HG02885 (cell line): ENCODE results near the gene OSMR.

Experiments used
- ATAC-seq: cut with Tn5 transposase; IDR thresholded peaks from one replicate; pipeline ENCODE4 v1.9.1; 2021; ENCODE audit warnings: mild to moderate bottlenecking; ENCODE audit not compliant: unreplicated experiment, poor library complexity

OSMR gene

DNA sequence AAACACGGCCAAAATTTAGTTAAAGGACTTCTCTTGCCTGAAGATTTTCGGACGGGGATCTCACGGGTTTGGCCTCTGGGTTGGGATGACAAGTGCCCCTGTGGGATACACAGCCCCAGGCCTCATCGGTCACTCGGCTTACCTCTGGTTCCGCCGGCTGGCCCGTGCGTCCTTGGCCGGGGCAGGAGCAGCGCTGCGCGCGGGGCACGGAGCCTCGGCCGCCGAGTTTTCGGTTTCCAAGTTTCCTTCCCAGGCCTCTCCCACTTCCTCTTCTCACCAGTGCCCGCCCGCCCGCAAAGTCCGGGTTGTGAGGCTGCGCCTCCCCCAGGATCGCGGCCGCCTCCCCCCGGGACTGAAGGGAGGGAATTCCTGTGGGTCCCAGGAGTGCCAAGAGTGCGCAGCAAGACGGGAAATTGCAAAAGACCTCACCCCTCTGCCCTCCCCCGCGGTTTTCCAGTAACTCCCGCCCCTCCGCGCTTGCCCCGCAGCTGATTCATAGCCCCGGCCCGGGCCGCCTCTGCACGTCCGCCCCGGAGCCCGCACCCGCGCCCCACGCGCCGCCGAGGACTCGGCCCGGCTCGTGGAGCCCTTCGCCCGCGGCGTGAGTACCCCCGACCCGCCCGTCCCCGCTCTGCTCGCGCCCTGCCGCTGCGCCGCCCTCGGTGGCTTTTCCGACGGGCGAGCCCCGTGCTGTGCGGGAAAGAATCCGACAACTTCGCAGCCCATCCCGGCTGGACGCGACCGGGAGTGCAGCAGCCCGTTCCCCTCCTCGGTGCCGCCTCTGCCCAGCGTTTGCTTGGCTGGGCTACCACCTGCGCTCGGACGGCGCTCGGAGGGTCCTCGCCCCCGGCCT is at the start of gene OSMR:
OSMR (plus strand) TSS at position 487 of the 853 bp plus-strand sequence. CDS start 23,033 bp downstream, outside the sequence.
- no peak for ATAC-seq

DNA sequence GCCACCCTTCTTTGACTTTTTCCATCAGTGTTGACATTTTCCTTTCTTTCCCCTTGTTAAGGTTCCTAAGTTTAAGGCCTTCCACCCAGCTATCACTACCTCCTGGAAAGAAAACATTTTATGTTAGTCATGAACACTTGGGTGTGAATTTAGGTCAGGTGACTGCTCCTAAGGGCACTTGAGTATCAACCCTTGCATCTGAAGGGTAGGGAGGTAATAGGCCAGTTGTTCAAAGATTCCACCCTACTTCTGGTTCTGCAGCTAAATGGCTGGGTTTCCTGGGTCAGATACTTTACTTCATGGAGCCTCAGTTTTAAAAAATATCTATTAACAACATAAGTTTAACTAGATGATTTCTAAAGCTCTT is 49.1 kb upstream of the OSMR start:
- ATAC-seq, result no peak

DNA sequence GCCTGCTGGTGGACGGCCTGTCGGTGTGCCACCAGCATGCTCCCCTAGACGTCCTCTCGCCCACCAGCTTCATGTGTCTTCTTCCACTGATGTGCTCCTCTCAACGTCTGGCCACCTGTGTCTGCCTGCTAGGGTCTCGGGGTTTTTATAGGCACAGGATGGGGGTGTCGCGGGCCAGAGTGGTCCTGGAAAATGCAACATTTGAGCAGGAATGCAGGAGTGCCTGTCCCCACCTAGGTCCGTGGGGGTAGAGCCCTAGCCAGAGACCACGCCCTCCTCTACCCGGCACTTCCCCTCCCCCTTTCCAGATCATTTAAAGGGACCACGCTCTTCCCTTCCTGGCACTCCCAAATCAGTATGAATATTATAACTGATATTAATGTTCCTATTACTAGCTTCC is 48.0 kb upstream of the OSMR start:
- no peak for ATAC-seq

DNA sequence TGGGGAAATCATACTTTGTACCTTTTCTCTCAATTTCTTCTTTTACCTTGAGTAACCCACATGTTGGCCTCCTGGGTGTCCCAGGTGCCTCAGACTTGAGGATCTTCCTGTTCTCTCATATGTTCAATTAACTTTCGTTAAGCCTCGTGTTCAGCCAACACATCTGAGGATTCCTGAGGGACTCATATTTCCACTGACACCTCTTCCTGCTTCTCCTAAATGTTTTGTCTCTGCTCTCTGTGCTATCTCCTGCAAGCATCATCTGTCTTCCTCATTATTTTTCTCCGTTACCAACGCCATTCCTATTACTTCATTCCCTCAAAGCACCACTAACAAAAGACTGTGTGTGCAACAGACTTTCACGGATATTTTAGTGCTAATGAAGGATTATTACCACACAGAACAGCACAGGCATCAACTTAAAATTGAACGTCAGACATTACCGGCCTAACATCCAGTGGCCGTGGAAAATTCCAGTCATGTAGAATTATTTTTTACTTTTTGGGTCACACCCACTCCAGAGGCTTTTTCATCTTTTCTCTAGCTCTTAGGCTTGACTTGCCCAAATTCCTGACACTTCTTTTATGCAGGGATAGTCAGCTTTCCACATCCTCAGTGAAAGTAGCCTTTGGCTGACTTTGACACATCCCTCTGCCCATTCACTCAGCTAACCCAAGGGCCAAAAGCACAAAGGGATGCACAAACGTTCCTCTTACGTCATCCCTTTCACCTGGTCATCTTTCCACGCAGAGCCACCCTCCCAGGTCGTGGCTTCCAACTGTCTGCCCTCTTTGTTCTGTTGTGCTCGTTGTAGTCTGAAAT is 46.0 kb upstream of the OSMR start:
- ATAC-seq, result no peak

DNA sequence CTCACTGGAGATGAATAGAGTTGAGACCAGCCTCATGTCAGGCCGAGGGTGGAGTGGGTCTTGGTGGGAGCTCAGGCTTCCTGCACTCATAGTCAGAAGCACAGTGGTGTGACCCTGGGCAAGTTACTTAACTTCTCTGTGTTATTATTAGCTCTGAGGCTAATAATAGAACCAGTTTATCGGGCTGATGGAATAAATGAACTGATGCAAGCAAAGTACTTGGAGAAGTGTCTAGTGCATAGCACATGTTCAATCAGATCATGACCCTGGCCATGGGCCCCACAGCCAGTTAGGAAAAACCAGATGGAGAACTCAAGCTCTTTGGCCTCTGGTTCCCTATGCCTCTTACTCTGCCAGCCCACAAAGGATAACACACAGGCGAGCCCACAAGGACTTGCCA is 45.3 kb upstream of the OSMR start:
- ATAC-seq, result no peak

DNA sequence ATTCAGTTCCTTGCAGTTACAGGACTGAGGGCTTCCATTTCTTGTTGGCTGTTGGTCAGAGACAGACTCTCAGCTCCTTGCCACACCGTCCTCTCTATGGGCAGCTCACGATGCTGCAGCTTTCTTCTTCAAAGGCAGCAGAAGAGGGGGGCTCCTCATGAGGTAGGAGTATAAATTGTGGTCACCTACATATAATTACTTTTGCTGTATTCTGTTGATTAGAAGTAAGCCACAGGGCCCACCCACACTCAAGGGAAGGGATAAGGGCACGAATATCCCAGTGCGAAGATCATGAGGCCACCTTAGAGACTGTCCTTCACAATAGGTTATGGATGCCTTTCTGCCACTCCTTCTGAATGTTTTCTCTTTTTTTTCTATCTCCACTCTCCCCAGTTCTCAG is 43.7 kb upstream of the OSMR start:
- ATAC-seq, result no peak

DNA sequence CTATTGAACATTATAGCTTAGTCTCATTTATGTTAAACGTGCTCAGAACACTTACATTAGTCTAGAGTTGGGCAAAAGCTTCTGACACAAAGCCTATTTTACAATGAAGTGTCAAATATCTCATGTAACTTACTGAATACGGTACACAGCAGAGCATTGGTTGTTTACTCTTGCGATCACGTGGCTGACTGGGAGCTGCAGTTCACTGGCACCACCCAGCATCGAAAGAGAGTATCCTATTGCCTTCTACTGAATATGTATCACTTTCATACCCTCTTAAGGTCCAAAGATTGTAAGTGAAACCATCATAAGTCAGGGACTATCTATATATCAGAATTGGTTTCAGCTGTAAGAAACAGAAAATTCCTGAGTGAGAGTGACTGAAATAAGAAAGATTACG is 42.6 kb upstream of the OSMR start:
- ATAC-seq, result no peak

DNA sequence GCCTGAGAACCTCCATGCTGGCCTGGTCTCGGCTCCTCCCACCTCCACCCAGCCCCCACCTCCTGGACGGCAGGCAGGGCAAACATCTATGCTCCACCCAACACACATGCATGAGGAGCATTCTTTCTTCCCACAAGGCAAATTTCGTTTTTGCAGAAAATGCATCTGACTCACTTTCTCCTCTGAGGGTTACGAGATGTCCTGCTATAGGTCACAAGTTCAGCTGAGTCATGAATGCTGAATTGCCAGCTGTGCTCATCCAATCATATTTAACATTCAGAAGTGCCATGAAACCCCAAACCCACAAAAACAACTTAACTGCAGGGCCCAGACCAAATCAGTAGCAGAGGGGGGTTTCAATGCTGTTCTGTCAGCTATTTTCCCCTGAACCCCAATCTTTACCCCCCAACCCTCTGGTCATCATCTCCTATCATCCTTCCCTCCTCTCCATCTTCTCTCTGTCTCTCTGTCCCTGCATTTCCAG is 39.0 kb upstream of the OSMR start:
- ATAC-seq, result no peak

DNA sequence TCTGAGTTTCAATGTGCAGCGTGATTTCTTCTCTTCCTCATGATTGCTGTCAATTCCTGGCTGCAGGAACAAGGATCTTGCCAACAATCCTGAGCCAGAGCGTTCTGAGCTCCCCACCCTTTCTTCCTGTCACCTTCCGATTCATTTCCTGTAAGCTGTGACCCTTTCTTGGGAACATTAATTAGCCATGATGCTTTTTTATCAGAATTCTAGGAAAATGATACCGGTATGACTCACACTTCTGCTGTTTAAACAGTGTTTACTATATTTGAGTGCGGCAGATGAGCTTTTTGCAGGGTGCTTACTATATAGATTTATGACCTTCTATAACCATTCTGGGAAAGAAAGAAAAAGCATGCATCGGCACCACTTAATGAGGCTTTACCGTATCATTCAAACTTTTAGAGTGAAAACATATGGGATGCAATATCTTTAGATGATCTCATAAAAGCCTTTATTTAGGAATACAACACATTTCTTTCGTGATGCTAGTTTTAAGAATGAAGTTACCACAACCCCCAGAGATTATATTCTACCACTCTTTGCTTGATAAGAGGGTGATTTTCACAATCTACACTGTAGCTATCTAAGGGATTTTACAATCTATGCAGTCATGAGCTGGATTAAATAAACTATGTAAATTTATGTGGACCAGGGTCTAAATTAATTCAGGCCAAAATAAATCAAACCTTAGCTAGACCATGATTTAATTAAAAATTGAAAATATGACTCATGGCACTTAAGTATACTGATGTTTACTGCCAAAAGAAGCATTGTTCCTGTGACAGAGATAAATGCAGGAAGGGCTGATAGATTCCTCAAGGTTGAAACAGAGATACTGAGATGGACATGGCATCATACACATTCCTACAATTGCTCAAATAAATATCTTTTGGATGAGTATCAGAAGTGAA is 38.0 kb upstream of the OSMR start:
- no peak for ATAC-seq

DNA sequence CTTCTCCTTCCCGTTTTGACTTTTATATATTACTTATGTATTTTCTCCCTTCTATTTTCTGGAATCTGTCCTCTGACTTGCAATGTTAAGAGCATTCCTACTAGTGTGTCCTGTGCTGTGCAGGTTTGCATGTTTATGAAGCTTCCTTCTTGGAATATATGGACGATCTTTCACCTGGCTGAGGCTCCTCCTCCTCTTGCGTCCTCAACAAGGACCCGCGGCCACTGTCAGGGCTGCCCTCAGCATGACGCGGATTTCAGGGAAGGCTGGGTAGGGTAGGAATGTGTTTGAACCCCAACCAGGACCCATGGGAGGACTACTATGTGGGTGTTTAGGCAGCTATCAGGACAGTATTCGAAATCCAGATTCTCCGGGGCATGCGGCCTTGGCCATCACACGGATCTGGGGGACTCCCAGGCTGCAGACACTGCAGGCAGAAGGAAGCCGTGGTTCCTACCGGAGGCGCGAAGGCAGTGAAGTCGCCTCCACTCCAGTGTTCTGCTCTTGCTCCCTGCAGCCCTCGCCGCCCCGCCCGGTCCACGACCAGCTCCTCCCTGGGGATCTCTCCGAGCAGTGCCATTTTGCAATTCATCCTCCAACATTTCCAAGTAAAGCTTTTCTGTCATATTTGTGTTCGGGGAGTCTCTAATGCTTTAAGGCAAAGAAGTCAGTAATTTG is 37.0 kb upstream of the OSMR start:
- no peak for ATAC-seq

DNA sequence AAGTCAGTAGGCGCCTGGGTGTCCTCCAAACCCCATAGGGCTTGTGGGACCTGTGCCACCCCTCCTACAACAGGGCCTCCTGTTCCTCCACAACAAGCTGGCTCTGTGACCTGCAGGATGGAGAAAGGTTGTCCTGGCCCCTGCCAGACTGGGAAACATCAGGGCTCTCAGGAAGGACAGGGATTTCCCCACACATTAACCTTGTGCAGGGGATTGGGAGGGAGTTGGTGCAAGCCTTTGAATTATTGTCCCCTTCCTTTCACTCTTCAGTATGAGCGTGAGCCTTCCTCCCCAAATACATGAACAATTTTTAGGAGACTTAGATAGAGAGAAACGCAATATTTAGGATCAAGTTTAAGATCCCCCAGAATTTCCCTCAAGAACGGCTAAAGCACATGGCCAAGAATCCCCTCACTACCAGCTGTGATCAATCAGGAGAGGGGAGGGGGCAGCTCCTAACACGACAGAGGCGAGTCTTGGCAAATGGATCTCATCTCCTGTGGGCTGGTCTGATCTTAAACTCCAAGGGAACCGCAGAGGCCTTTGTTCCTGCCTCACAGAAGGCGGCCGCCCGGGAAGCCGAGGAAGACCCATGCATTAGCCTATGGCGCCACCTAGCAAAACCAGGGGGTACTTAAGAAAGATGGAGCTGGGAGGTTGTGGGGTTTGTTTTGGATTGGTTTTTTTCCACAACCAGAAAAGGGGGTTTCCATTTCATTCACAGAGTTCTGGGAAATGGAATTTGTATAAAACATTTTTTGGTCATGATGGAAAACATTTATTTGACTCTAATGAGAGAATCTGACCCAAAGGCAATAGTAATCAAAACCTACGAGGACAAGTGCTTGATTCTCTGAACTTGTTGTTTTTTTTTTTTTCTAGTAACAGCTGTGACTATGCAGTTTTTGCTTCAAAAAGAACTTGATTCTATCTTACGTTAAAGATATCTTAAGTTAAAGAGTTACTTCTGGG is 36.1 kb upstream of the OSMR start:
- ATAC-seq, result peak; percentile 87

DNA sequence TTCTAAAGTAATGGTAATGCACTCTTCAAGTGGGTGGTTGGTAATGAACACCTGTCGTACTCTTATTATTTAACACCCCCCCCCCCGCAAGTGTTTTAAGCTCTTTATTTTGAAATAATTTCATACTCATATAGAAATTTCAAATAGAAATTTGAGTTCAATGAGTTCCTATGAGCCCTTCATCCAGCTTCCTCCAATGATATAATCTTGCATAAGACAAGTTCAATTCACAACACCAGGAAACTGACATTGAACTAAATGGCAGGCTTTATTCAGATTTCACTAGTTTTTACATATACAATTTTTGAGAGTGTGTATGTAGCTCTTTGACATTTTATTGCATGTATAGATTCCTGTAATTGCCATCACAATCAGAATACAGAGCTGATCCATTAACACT is 30.9 kb upstream of the OSMR start:
- ATAC-seq, result no peak

DNA sequence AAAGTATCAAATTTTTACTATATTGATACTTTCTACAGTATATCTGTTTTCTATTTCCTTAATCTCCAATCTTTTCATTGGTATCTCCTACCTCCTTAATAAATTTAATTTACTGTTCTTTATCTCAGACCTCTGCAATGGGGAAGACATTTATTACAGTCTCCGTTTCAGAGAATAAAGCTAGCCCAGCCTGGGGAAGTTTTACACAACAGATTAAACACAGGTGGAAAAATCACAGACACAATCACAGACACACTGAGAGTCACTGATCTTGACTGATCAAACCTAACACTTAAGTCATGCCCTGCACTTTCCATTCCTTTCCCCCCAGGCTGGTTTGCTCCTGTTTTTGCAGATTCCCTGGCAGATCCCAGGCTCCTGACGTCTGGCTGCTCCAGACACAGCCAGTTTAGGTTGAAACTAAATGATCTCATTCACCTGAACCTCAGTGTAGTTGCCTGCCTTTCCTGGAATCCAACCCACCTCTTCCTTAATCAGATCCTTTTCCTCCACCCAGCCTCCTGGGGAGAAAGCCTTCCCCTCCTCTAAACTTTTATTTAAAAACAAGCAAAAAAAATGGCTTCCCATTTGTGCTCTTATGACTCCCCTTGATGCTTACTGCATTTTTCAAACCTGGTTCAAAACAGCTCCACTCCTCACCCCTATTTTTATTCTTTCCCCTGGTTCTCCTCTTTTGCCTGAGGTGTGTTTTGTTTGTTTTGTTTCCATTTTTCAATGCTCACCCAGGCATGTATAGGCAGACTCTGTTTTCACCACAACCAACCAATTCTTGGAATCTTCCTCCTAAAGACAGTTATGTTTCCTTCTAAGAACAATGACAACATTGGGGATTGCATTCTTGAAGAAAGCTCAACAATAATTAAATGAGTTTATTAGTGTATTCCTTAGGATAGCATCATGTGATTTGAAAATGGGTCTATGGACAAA is 29.5 kb upstream of the OSMR start:
- ATAC-seq, result no peak

DNA sequence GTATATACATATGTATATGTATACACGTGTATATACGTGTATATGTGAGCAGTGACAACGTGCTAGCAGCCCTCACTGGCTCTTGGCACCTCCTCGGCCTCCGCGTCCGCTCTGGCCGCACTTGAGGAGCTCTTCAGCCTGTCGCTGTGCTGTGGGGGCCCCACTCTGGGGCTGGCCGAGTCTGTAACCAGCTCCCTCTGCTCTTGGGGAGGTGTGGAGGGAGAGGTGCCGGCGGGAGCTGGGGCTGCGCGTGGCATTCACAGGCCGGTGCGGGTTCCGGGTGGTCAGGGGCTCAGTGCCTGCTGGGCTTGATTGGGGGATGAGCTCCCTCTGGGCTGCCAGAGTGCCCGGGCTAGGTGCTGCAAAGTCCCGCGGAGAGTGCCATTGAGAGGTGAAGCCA is 24.1 kb upstream of the OSMR start:
- no peak for ATAC-seq

DNA sequence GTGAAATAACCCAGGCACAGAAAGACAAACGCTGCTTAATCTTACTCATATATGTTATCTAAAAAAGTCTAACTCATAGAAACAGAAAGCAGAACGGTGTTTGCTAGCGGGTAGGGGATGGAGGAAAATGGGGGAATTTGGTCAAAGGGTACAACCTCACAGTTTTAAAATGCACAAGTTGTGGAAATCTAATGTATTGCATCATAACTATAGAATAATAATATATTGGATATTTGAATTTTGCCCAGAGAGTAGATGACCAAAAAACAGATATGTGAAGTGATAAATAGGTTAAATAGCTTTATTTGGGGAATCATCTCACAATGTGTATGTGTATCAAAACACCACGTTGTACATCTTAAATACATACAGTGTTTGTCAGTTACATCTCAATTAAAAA is 22.3 kb upstream of the OSMR start:
- ATAC-seq, result no peak

DNA sequence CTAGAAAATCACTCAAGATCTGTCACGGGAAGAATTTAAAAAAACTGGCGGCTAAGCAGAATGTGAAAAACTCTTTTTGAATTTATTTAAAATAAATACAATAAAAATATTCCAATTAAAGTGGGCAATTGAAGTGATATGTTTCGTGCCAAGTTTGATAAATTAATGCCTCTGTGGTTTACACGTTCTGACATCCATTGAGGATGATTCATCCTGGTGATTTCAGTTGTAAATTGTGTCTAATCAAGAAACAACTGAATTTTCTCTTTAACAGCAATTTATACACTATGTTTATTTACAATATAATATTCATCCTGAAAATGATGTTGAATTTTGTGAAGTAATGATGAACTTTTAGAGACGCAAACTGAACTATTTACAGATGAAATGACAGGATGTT is 21.0 kb upstream of the OSMR start:
- ATAC-seq, result no peak

DNA sequence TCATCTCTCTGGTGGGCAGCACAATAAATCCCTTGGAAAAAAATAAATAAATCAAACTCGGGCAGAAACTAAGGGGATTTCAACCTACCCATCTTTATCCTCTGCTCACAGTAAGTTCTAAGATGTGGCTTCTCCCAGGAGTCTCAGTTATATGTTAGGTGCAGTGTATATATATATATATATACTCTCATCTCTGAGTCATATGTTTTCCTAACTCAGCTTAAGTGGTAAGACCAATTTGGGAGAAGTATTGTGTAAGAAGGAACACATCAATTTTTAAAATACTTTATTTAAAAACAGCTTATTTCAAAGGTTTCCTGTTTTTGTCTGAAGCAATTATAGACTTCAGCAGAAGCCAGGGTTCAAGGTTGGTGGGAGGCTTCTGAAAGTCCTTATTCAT is 20.3 kb upstream of the OSMR start:
- no peak for ATAC-seq

DNA sequence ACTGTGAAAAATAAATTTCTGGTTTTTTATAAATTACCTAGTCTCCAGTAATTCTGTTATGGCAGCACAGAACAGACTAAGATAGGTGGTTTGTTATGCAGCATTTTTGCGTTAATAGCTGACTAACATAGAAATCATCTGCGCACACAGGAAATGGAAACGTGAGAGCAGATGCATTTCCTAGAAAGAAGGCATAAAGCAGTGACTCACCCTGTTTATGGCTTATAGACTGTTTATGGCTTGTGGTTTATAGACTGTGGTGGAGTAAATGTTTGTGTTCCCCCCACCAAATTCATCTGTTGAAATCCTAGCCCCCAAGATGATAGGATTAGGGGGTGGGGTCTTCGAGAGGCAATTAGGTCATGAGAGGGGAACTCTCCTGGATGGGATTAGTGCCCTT is 18.3 kb upstream of the OSMR start:
- no peak for ATAC-seq
